Kasumi-1 (cell line): ENCODE data around the gene CALCOCO2.
"Not testable (repeated sequence)": the region's sequence is repeated elsewhere in the genome, so short reads cannot be mapped to it uniquely, and the experiment has no call there.

Experiments used
- DNase-seq, 2 experiments: peaks; one replicate each; lab custom pipeline; 2025; lab: John Stamatoyannopoulos, UW

Gene CALCOCO2

DNA sequence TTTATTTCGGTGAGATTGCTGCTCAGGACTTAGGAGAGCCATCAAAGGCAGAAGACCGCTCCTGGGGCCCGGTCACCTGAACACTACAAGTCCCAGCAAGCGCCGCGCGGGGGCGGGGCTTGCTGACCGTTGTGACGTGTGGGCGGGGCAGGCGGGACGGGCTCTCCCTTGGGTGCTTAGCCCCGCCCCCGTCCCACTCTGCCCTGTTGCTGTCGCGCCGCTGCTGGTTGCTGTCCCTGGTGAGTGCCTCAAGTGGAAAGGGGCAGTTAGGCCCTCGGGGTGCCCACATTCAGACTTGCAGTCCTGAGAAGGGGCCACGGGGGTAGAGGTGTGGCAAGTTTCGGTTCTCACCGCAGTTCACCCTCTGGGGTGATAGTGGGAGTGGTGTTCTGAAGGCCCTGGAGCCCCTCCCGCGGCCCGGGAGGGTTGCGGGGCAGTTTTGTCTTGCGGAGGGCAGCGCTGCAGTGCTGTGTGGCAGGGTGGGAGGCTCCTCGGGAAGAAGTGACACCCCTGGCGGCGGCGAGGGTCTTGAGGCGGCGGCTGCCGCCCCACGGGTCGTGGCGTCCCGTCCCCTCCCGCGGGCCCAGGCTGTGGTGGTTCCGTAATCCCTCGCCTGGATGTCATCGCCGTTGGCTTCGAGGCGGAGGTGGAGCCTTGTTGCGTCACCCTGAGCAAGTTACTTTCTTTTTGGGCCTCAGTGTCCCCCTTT, at the start of gene CALCOCO2:
CALCOCO2 (plus strand) TSS at position 196 of the 709 bp plus-strand sequence. CDS start 10,673 bp downstream, outside the sequence.
- peak; percentile 91 for DNase-seq

GRCh38 chr17:48787828-48788227, 43.0 kb upstream of the CALCOCO2 start:
- no peak for DNase-seq

- no peak for DNase-seq
These were observed 40.2 kb upstream of the CALCOCO2 start for GRCh38 chr17:48790607-48791127.

GRCh38 chr17:48791128-48792032, 39.5 kb upstream of the CALCOCO2 start:
- peak; percentile 68 for DNase-seq

DNA sequence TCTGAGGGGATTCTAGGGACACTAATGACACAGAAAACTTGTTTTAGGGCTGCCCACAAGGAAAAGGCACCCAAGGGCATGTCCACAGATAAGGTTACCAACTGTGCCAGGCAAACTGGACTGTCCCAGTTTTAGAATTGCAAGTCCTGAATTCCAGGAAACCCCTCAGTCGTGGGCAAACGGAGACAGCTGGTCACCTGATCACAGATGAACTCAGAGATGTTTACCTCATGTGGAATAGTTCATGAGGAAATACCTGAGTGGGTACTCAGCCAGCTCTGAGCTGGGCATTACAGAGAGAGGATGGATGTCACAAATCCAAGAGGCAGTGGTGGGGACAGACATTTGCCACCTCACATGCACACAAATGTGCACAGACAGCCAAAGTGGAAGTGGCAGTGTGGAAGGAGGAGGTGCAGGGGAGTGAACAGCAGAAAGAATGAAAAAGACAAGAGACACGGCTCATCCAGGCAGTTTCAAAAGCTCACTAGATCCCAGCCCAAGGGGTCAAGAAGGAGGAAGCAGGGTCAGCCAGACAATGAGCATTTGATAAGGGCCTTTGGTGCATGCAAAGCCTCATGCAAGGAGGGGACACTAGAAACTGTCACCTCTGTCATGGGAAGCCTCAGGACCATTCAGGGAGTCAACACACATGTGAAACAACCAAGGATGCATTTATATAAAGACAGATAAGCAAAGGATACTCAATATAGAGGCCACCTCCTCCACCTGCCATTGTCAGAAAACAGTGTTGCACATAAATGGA, 38.6 kb upstream of the CALCOCO2 start:
- no peak for DNase-seq

DNA sequence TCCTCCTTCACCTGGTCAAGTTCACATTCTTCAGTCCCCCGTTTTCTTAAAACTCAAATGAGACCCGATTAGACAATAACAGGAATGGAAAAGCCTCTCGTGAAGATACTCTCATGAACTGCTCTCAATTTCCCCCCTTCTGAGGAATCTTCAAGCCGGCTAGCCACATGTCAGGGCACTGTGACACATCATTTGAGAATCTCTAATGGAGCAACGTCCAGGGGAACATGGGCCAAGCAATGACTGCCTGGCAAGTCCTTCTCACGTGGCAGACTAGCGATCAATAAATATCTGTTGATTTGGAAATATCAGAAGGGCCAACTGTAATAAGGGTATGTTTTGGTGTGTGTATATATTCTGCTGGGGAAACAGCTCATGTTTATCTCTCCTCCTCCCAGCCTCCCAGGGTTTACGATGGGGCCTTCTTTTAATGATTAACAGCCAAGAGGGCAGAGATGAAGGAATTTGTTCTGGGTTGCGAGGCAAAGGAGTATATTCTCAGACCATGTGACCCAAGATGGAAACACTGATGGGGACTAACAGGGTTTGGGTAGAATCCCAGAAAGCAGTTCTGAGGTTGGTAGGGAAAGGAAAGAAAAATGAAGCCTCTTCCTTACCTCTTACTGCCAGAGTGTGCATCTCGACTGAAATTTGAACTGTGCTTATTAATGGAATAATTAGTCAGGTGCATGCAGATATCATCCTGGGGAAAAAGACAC, 35.2 kb upstream of the CALCOCO2 start:
- no peak for DNase-seq

- DNase-seq, result peak in 1 of 2 experiments; percentile 27
These were observed 34.7 kb upstream of the CALCOCO2 start for GRCh38 chr17:48796163-48796522.

GRCh38 chr17:48799069-48799723, 31.6 kb upstream of the CALCOCO2 start:
- DNase-seq, result no peak

DNA sequence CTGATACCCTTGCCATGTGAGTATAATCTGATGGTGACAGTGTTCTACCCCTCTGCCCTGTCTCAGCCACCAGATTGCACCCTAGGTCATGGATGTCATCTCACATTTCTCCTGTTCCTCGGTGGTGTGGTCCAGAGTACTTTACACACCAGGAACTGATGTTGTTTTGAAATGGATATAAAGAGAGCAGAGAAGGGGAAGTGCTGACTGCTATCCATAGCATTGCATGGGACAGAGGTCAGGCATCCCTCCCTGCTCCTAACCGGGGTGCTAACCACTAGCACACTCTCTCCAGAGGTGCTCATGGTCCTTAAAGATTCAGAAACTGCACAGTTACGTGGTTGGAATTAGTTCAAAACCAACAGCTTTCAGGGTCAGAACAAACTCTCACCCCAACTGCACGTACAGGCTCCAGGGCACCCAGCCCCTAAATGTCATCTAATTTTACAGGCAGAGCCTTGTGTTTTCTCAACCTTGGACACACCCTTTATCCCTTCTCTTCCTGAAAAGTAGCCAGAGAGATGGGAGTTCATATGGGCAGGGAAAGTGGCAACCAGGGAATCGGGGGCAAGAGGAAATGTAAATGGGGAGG, 30.1 kb upstream of the CALCOCO2 start:
- DNase-seq, result no peak

DNA sequence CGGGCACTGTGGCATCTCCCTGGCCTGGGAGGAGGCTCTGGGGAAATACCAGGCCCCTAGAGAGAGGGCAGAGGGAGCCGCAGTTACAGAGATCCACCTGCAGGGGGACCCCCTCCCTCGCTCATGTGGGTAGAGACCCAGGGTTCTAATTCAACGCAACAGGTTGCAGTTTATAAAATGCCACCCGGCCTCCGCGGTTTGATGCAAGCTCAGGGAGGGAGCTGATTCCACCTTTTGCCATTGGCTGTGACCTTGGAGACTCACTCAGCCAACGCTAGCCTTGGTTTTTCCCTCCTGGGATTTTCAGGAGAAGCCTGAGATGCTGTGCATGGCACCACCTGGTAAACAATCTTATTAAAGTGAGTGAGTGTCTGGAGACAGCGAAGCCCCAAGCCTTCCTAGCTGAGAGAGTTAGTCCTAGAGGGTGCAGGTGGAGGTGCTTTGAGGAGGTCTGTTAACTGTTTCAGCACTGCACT, 25.9 kb upstream of the CALCOCO2 start:
- DNase-seq, result peak; percentile 65 to 74

DNA sequence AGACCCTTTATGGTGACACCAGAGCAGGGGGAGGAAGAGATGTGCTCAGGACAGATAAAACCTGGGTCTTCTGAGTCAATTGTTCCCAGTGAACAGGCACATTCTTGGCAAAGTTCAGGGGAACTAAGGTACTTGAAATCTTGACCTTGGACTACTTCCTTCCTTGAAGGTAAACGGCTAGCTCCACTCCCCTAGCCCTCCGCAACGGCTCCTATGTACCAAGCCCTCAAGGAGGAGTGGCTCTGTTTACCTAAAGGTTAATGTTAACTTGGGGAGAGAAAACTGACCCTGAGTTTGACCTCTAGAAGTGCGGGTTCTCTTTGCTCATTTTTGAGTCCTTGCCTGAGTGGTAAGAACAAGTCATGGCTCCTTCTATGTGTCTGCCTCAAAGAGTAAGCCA, 21.7 kb upstream of the CALCOCO2 start:
- no peak for DNase-seq

GRCh38 chr17:48812001-48812400, 18.8 kb upstream of the CALCOCO2 start:
- no peak for DNase-seq

GRCh38 chr17:48814504-48814903, 16.3 kb upstream of the CALCOCO2 start:
- DNase-seq, result peak; percentile 34 to 75

GRCh38 chr17:48815311-48815710, 15.5 kb upstream of the CALCOCO2 start:
- DNase-seq, result no peak

DNA sequence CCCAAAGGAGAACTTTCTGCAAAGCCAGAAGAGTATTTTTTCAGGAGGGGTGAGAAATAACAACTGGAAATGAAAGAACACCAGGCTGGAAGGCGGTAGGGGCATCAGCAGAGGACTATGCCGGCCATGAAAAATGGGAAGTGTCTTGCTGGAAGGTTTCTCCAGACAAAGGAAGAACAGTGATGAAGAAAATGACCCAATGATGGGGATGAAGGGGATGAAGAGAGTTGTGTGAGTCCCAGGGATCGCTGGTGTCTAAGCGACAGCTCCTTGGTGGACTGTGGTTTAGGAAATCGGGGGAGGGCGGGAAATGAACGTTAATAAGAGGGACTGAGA, 14.4 kb upstream of the CALCOCO2 start:
- DNase-seq, result no peak

DNA sequence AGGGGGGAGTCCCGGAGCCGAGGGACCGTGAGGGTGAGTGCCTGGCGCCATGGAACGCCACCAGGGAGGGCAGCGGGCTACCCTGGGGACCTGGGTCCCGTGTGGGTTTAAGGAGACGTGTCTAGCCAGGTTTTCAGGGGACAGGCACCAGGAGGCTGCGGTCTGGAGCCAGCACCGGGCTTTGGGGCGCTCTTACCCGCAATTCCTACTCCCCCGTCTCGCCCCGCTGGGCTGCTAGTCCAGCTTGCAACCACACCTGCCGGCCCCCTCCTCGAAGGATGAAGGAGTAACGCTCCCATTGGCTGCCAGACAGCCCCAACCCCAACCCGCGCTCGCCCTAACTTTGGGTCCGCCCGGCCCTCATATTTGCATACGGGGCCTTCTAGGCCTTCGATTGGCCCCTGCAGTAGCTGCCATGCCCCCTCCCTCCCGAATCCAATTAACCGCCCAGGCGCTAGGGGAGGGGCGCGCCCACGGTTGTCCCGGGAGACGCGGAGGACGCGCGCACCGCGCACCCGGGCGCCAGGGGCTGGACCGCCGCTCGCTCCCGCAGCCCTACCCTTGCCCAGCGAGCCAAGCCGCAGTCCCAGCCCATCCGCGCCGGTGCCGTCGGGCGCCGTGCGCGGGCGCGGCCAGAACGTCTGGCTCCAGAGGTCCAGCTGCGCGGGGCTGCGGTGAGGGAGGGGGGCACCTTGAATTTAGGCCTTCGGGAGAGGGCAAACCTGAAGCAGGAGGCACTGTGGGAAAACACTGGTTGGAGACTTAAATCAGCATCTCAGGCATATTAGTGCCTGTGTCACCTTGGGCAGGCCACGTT, 13.9 kb upstream of the CALCOCO2 start, which contains the start of gene TTLL6:
TTLL6 (minus strand) TSS at position 456 of the 817 bp plus-strand sequence; CDS start at position 299, 157 bp downstream.
- DNase-seq, result no peak

GRCh38 chr17:48818361-48818841, 12.4 kb upstream of the CALCOCO2 start:
- no peak for DNase-seq

- DNase-seq, result no peak
These were observed 11.4 kb upstream of the CALCOCO2 start for GRCh38 chr17:48819466-48819865.

DNA sequence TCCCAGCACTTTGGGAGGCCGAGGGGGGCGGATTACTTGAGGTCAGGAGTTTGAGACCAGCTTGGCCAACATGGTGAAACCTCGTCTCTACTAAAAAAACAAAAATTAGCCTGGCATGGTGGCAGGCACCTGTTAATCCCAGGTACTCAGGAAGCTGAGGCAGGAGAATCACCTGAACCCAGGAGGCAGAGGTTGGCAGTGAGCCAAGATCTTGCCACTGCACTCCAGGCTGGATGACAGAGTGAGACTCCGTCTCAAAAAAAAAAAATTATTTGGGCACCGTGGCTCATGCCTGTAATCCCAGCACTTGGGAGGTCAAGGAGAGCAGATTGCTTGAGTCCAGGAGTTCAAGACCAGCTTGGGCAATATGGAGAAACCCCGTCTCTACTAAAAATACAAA, 9.9 kb upstream of the CALCOCO2 start:
- DNase-seq, result not testable (repeated sequence)
